MCF 10A (cell line): Measurements from ENCODE around the gene TTLL8. TPM values are rescaled to one million over a fixed set of nuclear protein-coding genes. Genes with fewer than 3 reads are reported as not detected.

Experiments used
- BruUV-seq: library from RNA; stranded (reverse); fragments of 400-500 nt; replicated peaks from 2 replicates; lab custom pipeline; 2021; lab: Mats Ljungman, UMichigan
- CTCF ChIA-PET: fragments of 300-600 bp; sonication (Branson Sonifier 250); formaldehyde crosslinking; extraction: SDS; loops from one replicate; lab custom pipeline; 2021; ENCODE audit warnings: antibody characterized with exemption, inconsistent platforms; lab: Yijun Ruan, JAX
- POLR2A ChIA-PET: fragments of 300-600, 350-650 bp; sonication (Branson Sonifier 250); formaldehyde crosslinking; extraction: SDS; loops from one replicate; lab custom pipeline; 2020; ENCODE audit warnings: antibody characterized with exemption, inconsistent platforms; lab: Yijun Ruan, JAX
- DNase-seq: peaks from one replicate; pipeline ENCODE4 v3.0.0-alpha.2; 2018; ENCODE audit not compliant: unreplicated experiment
- H3K27ac Mint-ChIP-seq: one replicate; pipeline ENCODE4 v1.8.0; 2022; ENCODE audit warnings: mild to moderate bottlenecking, low read depth, mixed read lengths; ENCODE audit not compliant: unreplicated experiment
- H3K27me3 Mint-ChIP-seq: one replicate; pipeline ENCODE4 v1.8.0; 2022; ENCODE audit warnings: mixed read lengths; ENCODE audit not compliant: insufficient read depth, unreplicated experiment
- H3K36me3 Mint-ChIP-seq: one replicate; pipeline ENCODE4 v1.8.0; 2022; ENCODE audit warnings: mild to moderate bottlenecking, moderate library complexity, mixed read lengths; ENCODE audit not compliant: insufficient read depth, unreplicated experiment
- H3K4me1 Mint-ChIP-seq: one replicate; pipeline ENCODE4 v1.8.0; 2022; ENCODE audit warnings: mixed read lengths; ENCODE audit not compliant: insufficient read depth, unreplicated experiment
- H3K4me3 Mint-ChIP-seq: one replicate; pipeline ENCODE4 v1.8.0; 2022; ENCODE audit warnings: mild to moderate bottlenecking, moderate library complexity, mixed read lengths; ENCODE audit not compliant: unreplicated experiment
- H3K9me3 Mint-ChIP-seq: one replicate; pipeline ENCODE4 v1.8.0; 2022; ENCODE audit warnings: mixed read lengths; ENCODE audit not compliant: unreplicated experiment
- intact Hi-C: fragments of 100-400 bp; cut with micrococcal nuclease; formaldehyde crosslinking; loops from 2 replicates; pipeline ENCODE4 v1.14.1; 2022
- total RNA-seq: library from RNA; stranded (reverse); gene quantifications from 2 replicates; pipeline ENCODE4 v1.2.3, GENCODE V29; 2022
- TF ChIP-seq, protein P1 (sequence below): fragments of 200-600 bp; IDR thresholded peaks from one replicate; pipeline ENCODE4 v1.8.0; 2022; ENCODE audit warnings: antibody characterized with exemption, mild to moderate bottlenecking; ENCODE audit not compliant: unreplicated experiment

The TTLL8 gene
- total RNA-seq, 1 experiment from 2014 or later, result not detected

DNA sequence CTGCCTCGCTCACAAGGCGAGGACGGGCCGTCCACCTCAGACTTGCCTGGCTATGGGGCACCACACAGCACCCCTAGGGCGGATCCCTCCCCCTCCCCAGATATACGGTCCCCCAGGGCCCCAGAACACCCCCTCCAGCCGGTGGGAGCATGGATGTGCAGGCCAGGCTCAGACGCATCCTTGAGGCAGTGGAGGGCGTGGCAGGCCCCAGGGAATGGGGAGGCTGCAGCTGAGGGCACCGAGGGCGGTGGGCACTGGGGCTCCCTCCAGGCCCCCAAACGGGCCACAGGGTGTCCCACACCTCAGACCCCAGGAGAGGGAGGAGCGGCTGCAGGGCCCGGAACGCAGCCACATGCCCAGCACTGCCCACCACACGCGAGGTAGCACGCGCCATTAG, 12.1 kb downstream of the TTLL8 start:
- Mint-ChIP-seq H3K27ac (no peak overlapping the region), H3K9me3 (no peaks in the 10 kb centered on the region), H3K4me3 (no peak overlapping the region), H3K27me3 (peaks cover 18% of the 10 kb centered on the region), H3K4me1 (no peaks in the 10 kb centered on the region), H3K36me3 (no peaks in the 10 kb centered on the region)
- no TSS peak for BruUV-seq
- POLR2A ChIA-PET, result no interaction called here
- TF ChIP-seq, protein P1, sequence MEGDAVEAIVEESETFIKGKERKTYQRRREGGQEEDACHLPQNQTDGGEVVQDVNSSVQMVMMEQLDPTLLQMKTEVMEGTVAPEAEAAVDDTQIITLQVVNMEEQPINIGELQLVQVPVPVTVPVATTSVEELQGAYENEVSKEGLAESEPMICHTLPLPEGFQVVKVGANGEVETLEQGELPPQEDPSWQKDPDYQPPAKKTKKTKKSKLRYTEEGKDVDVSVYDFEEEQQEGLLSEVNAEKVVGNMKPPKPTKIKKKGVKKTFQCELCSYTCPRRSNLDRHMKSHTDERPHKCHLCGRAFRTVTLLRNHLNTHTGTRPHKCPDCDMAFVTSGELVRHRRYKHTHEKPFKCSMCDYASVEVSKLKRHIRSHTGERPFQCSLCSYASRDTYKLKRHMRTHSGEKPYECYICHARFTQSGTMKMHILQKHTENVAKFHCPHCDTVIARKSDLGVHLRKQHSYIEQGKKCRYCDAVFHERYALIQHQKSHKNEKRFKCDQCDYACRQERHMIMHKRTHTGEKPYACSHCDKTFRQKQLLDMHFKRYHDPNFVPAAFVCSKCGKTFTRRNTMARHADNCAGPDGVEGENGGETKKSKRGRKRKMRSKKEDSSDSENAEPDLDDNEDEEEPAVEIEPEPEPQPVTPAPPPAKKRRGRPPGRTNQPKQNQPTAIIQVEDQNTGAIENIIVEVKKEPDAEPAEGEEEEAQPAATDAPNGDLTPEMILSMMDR, result no peak
- intact Hi-C loops, result no loop called here
- DNase-seq, result no peak
- CTCF ChIA-PET, result no interaction called here

DNA sequence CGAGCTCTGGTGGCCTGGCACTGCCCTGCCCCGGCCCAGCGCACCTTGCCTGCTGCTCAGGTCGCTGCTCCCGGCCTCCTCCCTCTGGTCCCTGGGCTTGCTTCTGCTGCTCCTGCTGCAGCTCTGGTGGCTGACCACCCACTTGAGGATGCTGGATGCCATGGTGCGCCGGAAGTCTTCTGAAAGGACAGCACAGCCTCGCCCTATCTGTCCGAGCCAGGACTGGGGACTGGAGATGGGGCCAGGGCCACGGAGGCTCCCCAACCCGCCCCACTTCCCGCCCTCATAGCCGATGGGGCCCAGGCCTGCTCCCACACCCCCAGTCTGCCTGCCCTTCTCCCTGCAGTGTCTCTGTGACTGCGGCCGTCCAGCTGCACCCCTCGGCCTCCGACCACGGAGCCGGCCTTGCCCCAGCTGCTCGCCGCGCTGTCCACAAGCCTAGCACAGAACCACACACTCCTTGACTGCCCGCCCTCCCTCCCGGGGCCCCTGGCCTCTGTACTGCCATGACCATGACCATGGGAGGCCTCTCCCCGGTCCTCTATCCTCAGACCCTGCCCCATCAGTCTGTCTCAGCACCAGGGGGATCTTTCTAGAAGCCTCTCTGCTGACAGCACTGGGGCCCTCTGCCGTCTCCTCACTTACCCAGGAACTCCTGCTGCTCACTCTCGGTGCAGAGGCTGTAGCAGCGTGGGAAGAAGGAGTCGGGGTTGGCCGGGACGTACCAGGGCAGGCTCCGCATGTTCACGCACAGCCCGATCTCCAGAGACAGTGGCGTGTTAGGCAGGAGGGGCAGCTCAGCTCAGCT, 12.7 kb downstream of the TTLL8 start:
- Mint-ChIP-seq H3K4me3 (no peak overlapping the region), H3K27me3 (peaks cover 18% of the 10 kb centered on the region), H3K36me3 (no peaks in the 10 kb centered on the region), H3K4me1 (no peaks in the 10 kb centered on the region), H3K27ac (no peak overlapping the region), H3K9me3 (no peaks in the 10 kb centered on the region)
- BruUV-seq, result no TSS peak
- TF ChIP-seq, protein P1, result no peak
- no peak for DNase-seq
- ChIA-PET POLR2A (no interaction called here), CTCF (no interaction called here)
- intact Hi-C loops, result no loop called here

DNA sequence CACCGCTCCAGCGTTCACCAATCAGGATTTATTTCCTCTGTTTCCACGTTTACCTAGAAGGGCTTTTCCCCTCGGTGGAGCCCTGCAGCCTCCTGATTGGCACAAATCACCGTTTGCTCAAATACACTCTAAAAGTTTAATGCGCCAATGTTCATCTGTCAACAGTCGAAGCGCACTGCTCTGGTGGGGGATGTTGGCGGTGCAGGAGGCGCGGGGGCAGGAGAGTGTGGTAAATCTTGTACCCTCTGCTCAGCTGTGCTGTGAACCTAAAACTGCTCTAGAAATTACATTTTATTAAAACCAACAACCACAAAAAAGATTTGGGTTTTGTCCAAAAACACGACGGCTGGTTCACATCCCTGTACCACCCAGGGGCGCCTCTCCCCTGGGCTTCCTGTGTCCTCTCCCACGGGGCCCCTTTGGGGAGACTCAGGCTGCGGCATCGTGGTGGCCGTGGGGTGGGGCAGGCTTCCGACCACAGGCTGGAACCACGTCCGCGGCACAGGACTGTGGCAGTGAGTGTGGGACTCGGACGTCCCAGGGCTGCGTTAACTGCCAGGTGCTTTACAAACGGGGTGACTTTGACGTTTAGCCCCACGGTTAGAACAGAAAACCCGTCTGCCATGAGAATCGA, 13.5 kb downstream of the TTLL8 start:
- POLR2A ChIA-PET, result no interaction called here
- TF ChIP-seq, protein P1, result no peak
- Mint-ChIP-seq H3K9me3 (no peaks in the 10 kb centered on the region), H3K4me1 (no peaks in the 10 kb centered on the region), H3K4me3 (no peak overlapping the region), H3K27me3 (peaks cover 18% of the 10 kb centered on the region), H3K27ac (no peak overlapping the region), H3K36me3 (no peaks in the 10 kb centered on the region)
- intact Hi-C loops, result no loop called here
- CTCF ChIA-PET, result no interaction called here
- DNase-seq, result no peak
- no TSS peak for BruUV-seq

DNA sequence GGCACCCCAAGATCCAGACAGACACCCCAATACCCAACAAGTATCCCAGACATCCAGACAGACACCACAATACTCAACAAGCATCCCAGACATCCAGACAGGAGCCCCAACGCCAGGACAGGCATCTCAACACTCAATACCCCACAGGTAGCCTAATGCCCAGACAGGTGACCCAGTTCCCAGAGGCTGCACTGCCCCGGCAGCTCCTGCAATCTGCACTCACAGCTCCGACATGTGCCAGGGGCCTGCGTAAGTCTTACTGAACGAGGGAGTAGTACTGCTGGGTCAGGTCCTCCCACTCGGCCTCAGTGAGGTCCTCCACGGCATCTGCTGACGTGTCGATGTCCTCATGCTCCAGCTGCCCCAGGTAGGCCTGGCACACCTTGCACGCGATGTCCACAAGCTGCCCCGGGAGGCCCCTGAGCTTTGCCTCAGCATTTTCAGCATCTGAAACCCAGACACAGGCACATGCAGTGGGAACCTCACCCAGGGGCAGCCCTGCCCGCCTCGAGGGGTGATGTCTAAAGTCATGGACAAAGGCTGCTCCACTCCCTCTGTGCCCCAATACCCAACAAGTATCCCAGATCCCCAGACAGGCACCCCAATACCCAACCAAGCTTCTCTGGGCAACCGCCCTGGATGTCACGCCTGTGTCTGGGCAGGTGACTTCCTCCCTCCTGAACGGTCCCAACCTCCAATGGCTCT, 16.6 kb downstream of the TTLL8 start:
- H3K9me3 Mint-ChIP-seq, result no peaks in the 10 kb centered on the region
- no peaks in the 10 kb centered on the region for H3K36me3 Mint-ChIP-seq
- H3K4me3 Mint-ChIP-seq, result no peak overlapping the region
- ChIA-PET POLR2A (no interaction called here), CTCF (no interaction called here)
- no TSS peak for BruUV-seq
- intact Hi-C loops, result no loop called here
- no peak for DNase-seq
- H3K27ac Mint-ChIP-seq, result no peak overlapping the region
- peaks cover 18% of the 10 kb centered on the region for H3K27me3 Mint-ChIP-seq
- no peaks in the 10 kb centered on the region for H3K4me1 Mint-ChIP-seq
- TF ChIP-seq, protein P1, result no peak
